Fibroblast of pulmonary artery (primary cell): ENCODE measurements around the gene TMEM38A.

Experiments used
- DNase-seq: peaks from one replicate; pipeline ENCODE4 v3.0.0-alpha.2; 2010; ENCODE audit warnings: low read depth
- H3K4me3 ChIP-seq: replicated peaks from 2 replicates; pipeline ENCODE4 v1.5.1; 2011; ENCODE audit warnings: low read depth, mild to moderate bottlenecking, control low read depth, low read length, moderate library complexity
- TF ChIP-seq, protein P1 (sequence below): IDR thresholded peaks from 2 replicates; pipeline ENCODE4 v1.5.1; 2011; ENCODE audit warnings: mild to moderate bottlenecking, control low read depth, low read length, inconsistent platforms; ENCODE audit errors: missing control alignments

The TMEM38A gene

DNA sequence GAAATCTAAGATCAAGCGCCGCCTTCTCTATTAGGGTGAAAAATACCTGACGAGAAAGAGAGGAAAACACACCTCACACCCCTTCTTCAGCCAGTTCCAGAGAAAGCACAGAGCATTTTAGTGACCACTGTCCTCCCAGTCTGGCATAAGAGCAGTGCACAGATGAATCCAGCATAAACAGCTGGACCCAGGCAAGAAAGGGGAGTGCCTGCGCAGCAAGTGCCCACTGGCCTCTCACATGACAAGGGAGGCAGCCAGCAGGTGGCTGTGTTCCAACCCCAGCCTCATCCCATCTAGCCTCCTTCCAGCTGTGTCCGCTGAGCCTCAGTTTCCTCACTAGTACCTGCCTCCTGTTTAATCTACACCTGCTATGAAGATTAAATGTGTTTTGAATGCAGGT is 40.9 kb upstream of the TMEM38A start:
- no peak overlapping the region for H3K4me3 ChIP-seq
- TF ChIP-seq, protein P1, sequence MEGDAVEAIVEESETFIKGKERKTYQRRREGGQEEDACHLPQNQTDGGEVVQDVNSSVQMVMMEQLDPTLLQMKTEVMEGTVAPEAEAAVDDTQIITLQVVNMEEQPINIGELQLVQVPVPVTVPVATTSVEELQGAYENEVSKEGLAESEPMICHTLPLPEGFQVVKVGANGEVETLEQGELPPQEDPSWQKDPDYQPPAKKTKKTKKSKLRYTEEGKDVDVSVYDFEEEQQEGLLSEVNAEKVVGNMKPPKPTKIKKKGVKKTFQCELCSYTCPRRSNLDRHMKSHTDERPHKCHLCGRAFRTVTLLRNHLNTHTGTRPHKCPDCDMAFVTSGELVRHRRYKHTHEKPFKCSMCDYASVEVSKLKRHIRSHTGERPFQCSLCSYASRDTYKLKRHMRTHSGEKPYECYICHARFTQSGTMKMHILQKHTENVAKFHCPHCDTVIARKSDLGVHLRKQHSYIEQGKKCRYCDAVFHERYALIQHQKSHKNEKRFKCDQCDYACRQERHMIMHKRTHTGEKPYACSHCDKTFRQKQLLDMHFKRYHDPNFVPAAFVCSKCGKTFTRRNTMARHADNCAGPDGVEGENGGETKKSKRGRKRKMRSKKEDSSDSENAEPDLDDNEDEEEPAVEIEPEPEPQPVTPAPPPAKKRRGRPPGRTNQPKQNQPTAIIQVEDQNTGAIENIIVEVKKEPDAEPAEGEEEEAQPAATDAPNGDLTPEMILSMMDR, result no peak
- no peak for DNase-seq

DNA sequence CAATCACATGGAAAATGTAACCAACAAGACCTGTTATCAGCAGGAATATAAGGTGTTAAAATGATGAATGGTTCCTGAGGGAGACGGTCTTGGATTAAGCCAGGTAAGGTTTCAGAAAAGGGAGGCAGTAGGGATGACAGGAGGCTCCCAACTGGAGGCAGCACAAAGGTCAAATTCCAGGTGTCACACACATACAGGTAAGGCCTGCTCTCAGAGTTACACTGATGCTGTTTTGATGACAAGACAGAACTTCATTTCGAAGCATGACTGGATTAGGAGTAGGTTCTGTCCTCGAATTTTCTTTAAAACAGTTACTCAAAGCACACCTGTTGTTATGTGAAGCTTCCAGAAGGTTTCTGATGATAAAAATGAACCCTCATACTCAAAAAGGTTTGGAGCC is 40.4 kb upstream of the TMEM38A start:
- no peak for DNase-seq
- H3K4me3 ChIP-seq, result no peak overlapping the region
- TF ChIP-seq, protein P1, result no peak

DNA sequence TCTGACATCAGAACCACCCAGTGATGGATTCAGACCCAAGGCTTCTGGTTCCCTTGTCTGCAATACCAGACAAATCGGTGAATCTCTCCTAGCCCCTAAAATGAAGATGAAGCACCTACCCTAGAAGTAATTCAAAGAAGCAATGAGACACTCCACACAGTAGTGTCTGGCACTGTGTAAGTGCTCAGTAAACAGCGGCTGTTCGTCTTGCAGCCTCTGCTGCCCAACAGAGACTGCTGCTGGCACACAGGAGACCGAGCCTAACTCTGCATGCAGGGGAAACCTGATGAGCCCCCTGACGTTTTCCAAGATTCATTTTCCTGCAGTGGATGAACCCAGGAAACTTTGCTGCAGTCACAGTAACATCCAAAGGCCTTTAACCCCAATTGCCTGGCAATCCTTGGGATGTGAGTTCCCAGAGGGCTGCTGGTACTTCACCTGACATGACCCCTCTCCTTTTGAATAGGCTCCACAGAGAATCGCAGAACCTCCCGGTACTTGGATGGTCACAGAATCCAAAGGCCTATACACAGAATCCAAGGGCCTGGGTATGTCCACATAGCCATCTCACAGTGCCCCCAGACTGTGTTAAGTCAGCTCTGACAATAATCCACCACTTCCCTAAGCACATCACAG is 39.7 kb upstream of the TMEM38A start:
- TF ChIP-seq, protein P1, result no peak

DNA sequence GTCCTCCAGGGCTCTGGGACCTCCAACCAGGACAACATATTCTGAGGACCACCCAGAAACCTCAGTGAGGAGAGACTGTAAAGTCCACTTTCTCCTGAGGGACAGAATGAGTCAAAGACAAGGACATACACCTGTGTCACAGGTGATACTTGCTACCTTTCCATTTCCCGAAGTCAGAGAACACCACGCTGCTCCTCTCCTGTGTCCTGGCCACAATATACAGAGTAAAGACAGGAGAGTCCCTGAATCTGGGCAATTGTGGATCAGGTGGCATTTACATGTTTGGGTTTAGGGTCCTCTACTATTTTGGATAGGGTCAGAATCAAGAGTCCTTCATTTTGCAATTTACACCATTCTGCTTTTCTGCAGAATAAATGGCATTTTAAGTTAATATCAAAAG is 37.9 kb upstream of the TMEM38A start:
- TF ChIP-seq, protein P1, result no peak
- no peak overlapping the region for H3K4me3 ChIP-seq
- no peak for DNase-seq

More for the DNA sequence above, 39.7 kb upstream of the TMEM38A start:
- no peak overlapping the region for H3K4me3 ChIP-seq
- DNase-seq, result no peak

DNA sequence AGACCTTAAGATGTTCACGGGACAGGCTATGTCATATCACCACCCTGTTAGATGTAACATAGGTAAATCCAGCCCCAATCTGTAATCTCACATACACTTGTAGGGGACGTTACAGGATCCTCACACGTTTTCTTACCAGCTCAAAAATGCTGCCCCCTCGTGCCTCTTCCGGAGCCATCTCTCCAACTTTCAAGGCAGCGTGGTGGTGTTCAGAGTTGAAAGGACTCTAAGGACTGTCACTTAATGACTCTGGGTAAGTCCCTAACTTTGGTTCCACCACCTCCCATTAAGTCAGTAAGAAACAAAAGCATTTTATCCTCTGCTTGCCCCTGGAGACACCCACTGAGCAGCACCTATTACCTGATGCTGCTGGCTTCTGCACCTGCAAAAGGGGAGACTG is 37.4 kb upstream of the TMEM38A start:
- no peak for DNase-seq
- no peak overlapping the region for H3K4me3 ChIP-seq
- TF ChIP-seq, protein P1, result no peak

DNA sequence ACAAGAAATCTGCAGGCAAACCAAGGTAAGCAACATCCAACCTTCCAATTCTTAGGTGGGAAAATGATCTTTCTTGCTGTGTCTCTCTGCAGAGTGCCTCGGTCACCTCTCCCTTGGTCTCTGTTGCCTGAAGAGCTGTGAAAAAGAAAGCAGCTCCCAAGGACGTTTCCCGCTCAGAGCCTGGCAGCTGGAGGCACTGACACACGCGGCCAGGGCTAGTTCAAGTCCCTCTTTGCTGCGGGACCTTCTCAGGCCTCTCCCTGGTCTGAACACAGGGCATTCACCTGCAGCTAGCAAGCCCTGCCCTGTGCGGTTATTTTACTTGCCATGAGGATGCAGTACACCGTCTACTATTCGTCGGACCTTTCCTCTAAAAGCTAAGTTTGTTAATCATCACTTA is 36.7 kb upstream of the TMEM38A start:
- DNase-seq, result no peak
- TF ChIP-seq, protein P1, result no peak
- H3K4me3 ChIP-seq, result no peak overlapping the region

DNA sequence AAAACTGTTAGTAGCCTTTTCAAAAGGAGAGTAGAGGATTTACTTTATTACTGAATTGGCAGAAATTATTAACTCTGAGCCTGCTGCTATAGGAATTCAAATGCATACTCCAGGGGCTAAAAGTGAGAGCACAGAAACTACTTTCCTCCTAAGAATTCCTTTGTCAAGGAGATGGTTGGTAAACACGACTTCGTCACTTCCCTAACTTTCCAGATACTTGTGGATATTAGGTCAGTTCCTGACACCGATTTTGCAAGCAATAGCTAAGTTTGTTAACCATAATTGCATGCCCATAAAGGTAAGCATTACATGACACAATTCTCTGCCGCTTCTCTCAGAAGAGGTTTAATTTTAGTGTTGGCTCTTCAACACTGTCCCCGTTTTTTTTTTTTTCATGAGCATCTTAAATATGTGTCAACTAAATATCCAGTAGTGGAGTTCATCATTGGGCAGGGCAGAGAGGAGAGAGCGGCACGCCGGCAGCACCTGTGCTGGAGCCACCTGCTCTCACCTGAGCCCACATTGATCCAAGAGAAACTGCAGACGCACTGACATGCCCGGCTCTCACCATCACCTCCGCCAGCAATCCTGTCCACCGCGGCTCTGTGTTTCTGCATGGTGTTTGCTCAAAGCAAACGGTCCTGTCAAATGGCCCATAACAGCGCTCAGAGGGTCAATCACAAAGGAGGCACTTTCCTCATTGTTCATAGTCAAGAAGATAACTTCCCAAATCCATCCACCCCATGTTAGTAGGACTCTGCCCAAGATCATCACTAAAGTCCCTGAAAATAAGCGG is 35.6 kb upstream of the TMEM38A start:
- H3K4me3 ChIP-seq, result no peak overlapping the region
- no peak for DNase-seq
- TF ChIP-seq, protein P1, result no peak
